CD4-positive, alpha-beta T cell (primary cell): ENCODE data around the gene INSL3. TPM values are rescaled to one million over a fixed set of nuclear protein-coding genes. Genes with fewer than 3 reads are reported as not detected.

Experiments used
- ATAC-seq: fragments of 200-7000 bp; cut with Tn5 transposase; one replicate; pipeline ENCODE4 v1.10.0; 2022; ENCODE audit warnings: mild to moderate bottlenecking; ENCODE audit not compliant: poor library complexity
- CTCF ChIA-PET: fragments of 350-600 bp; sonication (Branson Sonifier 250); formaldehyde crosslinking; loops from one replicate; lab custom pipeline; 2021; ENCODE audit warnings: antibody characterized with exemption, inconsistent platforms; lab: Charles Lee
- POLR2A ChIA-PET: fragments of 350-600 bp; sonication (Branson Sonifier 250); formaldehyde crosslinking; loops from one replicate; lab custom pipeline; 2021; ENCODE audit warnings: antibody characterized with exemption, inconsistent platforms; lab: Charles Lee
- DNase-seq, 14 experiments: peaks; one replicate each; pipeline ENCODE4 v3.0.0-alpha.2; 2013 to 2020; ENCODE audit warnings: mixed read lengths in 2 of 14
- H3K27ac ChIP-seq, 2 donors: one replicate each; pipeline versions ENCODE4 v1.5.1 to v1.7.0; 2013; ENCODE audit warnings: low read length in 2 of 2, low read depth in 1 of 2, mild to moderate bottlenecking in 1 of 2
- H3K27me3 ChIP-seq, 2 experiments: 1 replicate in 1 of 2; 2 replicates in 1 of 2; pipeline versions ENCODE4 v1.6.1 to v1.7.0; 2013; ENCODE audit warnings: low read length in 2 of 2, control low read depth in 1 of 2, mild to moderate bottlenecking in 1 of 2, moderate library complexity in 1 of 2; ENCODE audit not compliant: insufficient read depth in 2 of 2, control insufficient read depth in 1 of 2
- H3K36me3 ChIP-seq: one replicate; pipeline ENCODE4 v1.6.1; 2013; ENCODE audit warnings: low read length, control low read depth; ENCODE audit not compliant: insufficient read depth
- H3K4me1 ChIP-seq: one replicate; pipeline ENCODE4 v1.6.1; 2013; ENCODE audit warnings: low read length, control low read depth; ENCODE audit not compliant: insufficient read depth
- H3K4me3 ChIP-seq: one replicate; pipeline ENCODE4 v1.5.1; 2013; ENCODE audit warnings: mild to moderate bottlenecking, low read length, moderate library complexity
- H3K9me3 ChIP-seq, 2 experiments: 1 replicate in 1 of 2; 2 replicates in 1 of 2; pipeline versions ENCODE4 v1.6.1 to v1.7.0; 2013; ENCODE audit warnings: low read length in 2 of 2, mild to moderate bottlenecking in 2 of 2, control low read depth in 1 of 2, moderate library complexity in 1 of 2; ENCODE audit not compliant: control insufficient read depth in 1 of 2, insufficient read depth in 1 of 2
- H3K27ac Mint-ChIP-seq: one replicate; pipeline ENCODE4 v1.8.0; 2020; ENCODE audit warnings: mixed read lengths
- H3K27me3 Mint-ChIP-seq: one replicate; pipeline ENCODE4 v1.8.0; 2021; ENCODE audit warnings: mixed read lengths
- H3K36me3 Mint-ChIP-seq: one replicate; pipeline ENCODE4 v1.8.0; 2021; ENCODE audit warnings: low read depth, mixed read lengths
- H3K4me1 Mint-ChIP-seq: one replicate; pipeline ENCODE4 v1.8.0; 2021; ENCODE audit warnings: low read depth, mixed read lengths
- H3K4me3 Mint-ChIP-seq: one replicate; pipeline ENCODE4 v1.8.0; 2020; ENCODE audit warnings: mild to moderate bottlenecking, mixed read lengths
- H3K9me3 Mint-ChIP-seq: one replicate; pipeline ENCODE4 v1.8.0; 2020; ENCODE audit warnings: mixed read lengths
- CTCF ChIP-seq: fragments of 200-600 bp; IDR thresholded peaks from one replicate; pipeline ENCODE4 v1.8.0; 2022; ENCODE audit warnings: antibody characterized with exemption, mild to moderate bottlenecking
- intact Hi-C, 2 experiments: fragments of 100-400 bp; cut with DNase I in 1 of 2; cut with micrococcal nuclease in 1 of 2; formaldehyde crosslinking; loops; one replicate each; pipeline versions ENCODE4 v1.15.1 to v1.9.0; 2023 to 2025; cut with DNase I, micrococcal nuclease
- total RNA-seq, 174 experiments: library from RNA in 2 of 174; stranded (reverse) in 2 of 174; gene quantifications; one replicate each; pipeline ENCODE4 v1.2.3 and lab custom pipeline; 2021 to 2026

Gene INSL3
- total RNA-seq, 2 experiments from 2014 or later = 7.2 to 7.6 TPM

- peak overlapping the region in 1 of 2 donors; percentile 35 for H3K27ac ChIP-seq
- H3K4me1 Mint-ChIP-seq = peaks cover 32% of the 10 kb centered on the region
- intact Hi-C loops = no loop called here
- TF ChIP-seq CTCF = no peak
- CTCF ChIA-PET = no interaction called here
- no peaks in the 10 kb centered on the region for H3K9me3 Mint-ChIP-seq
- no peaks in the 10 kb centered on the region for H3K9me3 ChIP-seq
- H3K4me3 Mint-ChIP-seq = peak overlapping the region; percentile 15
- H3K4me1 ChIP-seq = peaks cover 62% of the 10 kb centered on the region
- ATAC-seq (peak; percentile 71), DNase-seq (peak in 13 of 14 experiments; percentile 24 to 79 (median 45))
- H3K36me3 ChIP-seq = peaks cover 71% of the 10 kb centered on the region
- POLR2A ChIA-PET = interaction anchor here (1.2 kb wide), 1 partner anchor 18 kb away, joined by 6 read pairs; the partner anchor contains the start of gene RPL18A
- H3K4me3 ChIP-seq = no peak overlapping the region
- no peaks in the 10 kb centered on the region for H3K27me3 ChIP-seq
- H3K36me3 Mint-ChIP-seq = peaks cover 89% of the 10 kb centered on the region
- H3K27me3 Mint-ChIP-seq = no peaks in the 10 kb centered on the region
- H3K27ac Mint-ChIP-seq = no peak overlapping the region
These were observed 20.7 kb upstream of the INSL3 start for GRCh38 chr19:17841810-17842662.

DNA sequence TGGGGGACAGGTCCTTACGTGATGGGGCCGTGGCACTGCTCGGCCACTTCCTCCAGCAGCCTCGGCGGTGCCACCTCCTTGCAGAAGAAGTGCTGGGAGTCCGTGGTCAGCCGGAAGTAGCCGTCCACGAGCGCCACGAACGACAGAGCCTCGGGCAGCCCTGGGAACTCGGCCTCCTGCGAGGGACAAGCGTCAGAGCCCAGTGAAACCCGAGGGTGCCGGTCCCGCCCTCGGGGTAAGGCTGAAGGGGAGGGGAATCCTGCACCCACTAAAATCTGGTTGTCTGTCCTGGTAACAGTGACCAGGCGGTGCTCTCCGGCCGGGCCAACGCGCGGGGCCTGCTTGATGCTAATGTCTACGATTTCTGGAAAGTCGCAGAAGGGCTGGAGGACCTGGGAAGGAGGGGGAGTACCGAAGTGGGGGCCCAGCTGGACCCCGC is 20.1 kb upstream of the INSL3 start:
- DNase-seq (peak in 1 of 14 experiments; percentile 33), ATAC-seq (no peak)
- peaks cover 29% of the 10 kb centered on the region for H3K4me1 Mint-ChIP-seq
- ChIA-PET POLR2A (no interaction called here), CTCF (no interaction called here)
- TF ChIP-seq CTCF = no peak
- intact Hi-C loops = no loop called here
- peaks cover 93% of the 10 kb centered on the region for H3K36me3 Mint-ChIP-seq
- H3K9me3 ChIP-seq = no peaks in the 10 kb centered on the region
- no peaks in the 10 kb centered on the region for H3K27me3 ChIP-seq
- H3K4me1 ChIP-seq = peaks cover 60% of the 10 kb centered on the region
- no peak overlapping the region for H3K4me3 Mint-ChIP-seq
- H3K36me3 ChIP-seq = peaks cover 77% of the 10 kb centered on the region
- no peaks in the 10 kb centered on the region for H3K9me3 Mint-ChIP-seq
- H3K27ac Mint-ChIP-seq = no peak overlapping the region
- H3K27ac ChIP-seq = no peak overlapping the region
- no peaks in the 10 kb centered on the region for H3K27me3 Mint-ChIP-seq
- H3K4me3 ChIP-seq = no peak overlapping the region

DNA sequence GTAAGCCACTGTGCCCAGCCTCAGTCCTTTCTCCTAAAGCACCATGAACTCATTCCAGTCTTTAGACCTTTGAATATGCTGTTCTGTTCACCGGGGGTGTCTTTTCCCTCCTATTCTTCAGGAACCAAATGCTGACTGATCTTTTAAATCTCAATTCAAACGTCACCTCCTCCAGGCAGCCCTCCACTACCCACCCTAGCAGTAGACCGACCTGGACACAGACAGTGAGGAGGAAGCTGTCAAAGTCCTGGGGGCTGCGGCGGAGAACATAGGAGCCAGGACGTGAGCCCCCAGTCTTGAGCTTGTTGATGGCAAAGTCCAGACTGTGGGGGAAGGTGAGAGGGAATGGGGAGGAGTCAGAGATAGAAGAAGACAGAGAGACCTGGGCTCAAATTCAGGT is 18.7 kb upstream of the INSL3 start:
- H3K36me3 Mint-ChIP-seq = peaks cover 94% of the 10 kb centered on the region
- Histone ChIP-seq H3K27ac (no peak overlapping the region), H3K36me3 (peaks cover 91% of the 10 kb centered on the region), H3K9me3 (no peaks in the 10 kb centered on the region), H3K4me1 (peaks cover 54% of the 10 kb centered on the region), H3K27me3 (no peaks in the 10 kb centered on the region), H3K4me3 (no peak overlapping the region)
- no peak for ATAC-seq
- POLR2A ChIA-PET = no interaction called here
- H3K4me1 Mint-ChIP-seq = peaks cover 25% of the 10 kb centered on the region
- intact Hi-C loops = no loop called here
- no peak for TF ChIP-seq CTCF
- no peak overlapping the region for H3K27ac Mint-ChIP-seq
- H3K4me3 Mint-ChIP-seq = no peak overlapping the region
- H3K27me3 Mint-ChIP-seq = no peaks in the 10 kb centered on the region
- CTCF ChIA-PET = interaction anchor here (0.7 kb wide), 1 partner anchor 16 kb away, joined by 3 read pairs; no protein-coding TSS in a partner anchor
- no peak for DNase-seq
- H3K9me3 Mint-ChIP-seq = no peaks in the 10 kb centered on the region
